HAP-1 (cell line): ENCODE results near the gene ERO1B.
A peak's percentile ranks its signal among the peaks of the same experiment; 100 is the strongest.
"Not testable (repeated sequence)": the region's sequence is repeated elsewhere in the genome, so short reads cannot be mapped to it uniquely, and the experiment has no call there.

ENCODE experiments used
- DNase-seq, 2 experiments: peaks; one replicate each; pipeline ENCODE4 v3.0.0-alpha.2; 2016 to 2020; ENCODE audit warnings: low spot score in 2 of 2
- H3K27me3 ChIP-seq: fragments of 250-450 bp; sonication (Bioruptor Pico); 2 replicates; pipeline ENCODE4 v1.5.1; 2020; ENCODE audit warnings: low read depth, mild to moderate bottlenecking, moderate library complexity
- H3K36me3 ChIP-seq: fragments of 250-450 bp; sonication (Bioruptor Pico); replicated peaks from 2 replicates; pipeline ENCODE4 v1.5.1; 2020; ENCODE audit warnings: mild to moderate bottlenecking
- H3K4me1 ChIP-seq: fragments of 250-450 bp; sonication (Bioruptor Pico); 2 replicates; pipeline ENCODE4 v1.5.1; 2020; ENCODE audit warnings: mild to moderate bottlenecking
- H3K4me3 ChIP-seq: fragments of 250-450 bp; sonication (Bioruptor Pico); 2 replicates; pipeline ENCODE4 v1.5.1; 2020; ENCODE audit warnings: mild to moderate bottlenecking, moderate library complexity
- H3K9me3 ChIP-seq: fragments of 250-450 bp; sonication (Bioruptor Pico); 2 replicates; pipeline ENCODE4 v1.5.1; 2020; ENCODE audit warnings: mild to moderate bottlenecking, moderate library complexity
- in situ Hi-C: fragments of 300-500 bp; cut with MboI; formaldehyde crosslinking; loops from 3 replicates; pipeline ENCODE4 v1.14.3; 2020; ENCODE audit warnings: low sequenced_read_pairs, inconsistent platforms, mixed read lengths

The ERO1B gene

DNA sequence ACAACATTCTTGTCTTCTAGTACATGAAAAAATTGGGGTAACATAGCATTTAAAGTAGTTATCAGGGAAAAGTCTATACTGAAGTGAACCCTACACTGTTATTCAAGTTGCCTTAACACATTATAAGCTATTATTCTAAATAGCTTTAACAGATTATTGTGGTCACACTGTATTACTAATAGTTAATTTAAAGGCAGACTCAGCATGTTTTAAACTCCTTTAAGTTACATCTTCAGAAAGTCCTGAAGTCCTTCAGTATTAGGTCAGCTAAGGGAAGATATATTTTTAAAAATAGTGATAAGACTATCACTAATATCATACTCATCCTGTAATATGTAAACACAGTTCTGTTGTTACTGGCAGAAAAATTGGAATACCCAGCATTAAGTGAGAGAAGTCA is 72.0 kb downstream of the ERO1B start:
- no peak for DNase-seq
- in situ Hi-C loops: no loop called here
- H3K36me3 ChIP-seq: no peaks in the 10 kb centered on the region
- no peaks in the 10 kb centered on the region for H3K27me3 ChIP-seq
- H3K4me1 ChIP-seq: no peaks in the 10 kb centered on the region
- H3K4me3 ChIP-seq: no peak overlapping the region
- H3K9me3 ChIP-seq: no peaks in the 10 kb centered on the region

DNA sequence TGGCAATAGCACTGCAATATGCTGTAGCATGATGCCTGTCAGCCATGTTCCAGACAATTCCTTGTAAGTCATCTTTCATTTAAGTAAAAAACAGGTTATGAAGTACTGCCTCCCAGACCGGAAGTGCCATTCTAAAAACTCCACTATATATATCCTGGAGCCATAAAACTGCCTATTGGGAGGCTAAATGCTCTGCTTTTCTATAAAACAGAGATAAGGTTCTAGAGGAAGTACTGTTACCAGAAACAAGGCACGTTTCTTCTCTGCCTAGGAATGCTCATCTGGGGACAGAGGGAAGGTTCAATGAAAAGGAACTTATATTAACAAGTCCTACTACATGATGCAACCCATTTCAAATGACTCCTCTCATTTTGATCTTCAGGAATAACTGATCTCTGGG is 72.6 kb downstream of the ERO1B start:
- H3K4me1 ChIP-seq: no peaks in the 10 kb centered on the region
- DNase-seq: no peak
- H3K4me3 ChIP-seq: no peak overlapping the region
- no peaks in the 10 kb centered on the region for H3K36me3 ChIP-seq
- in situ Hi-C loops: no loop called here
- H3K9me3 ChIP-seq: no peaks in the 10 kb centered on the region
- no peaks in the 10 kb centered on the region for H3K27me3 ChIP-seq

DNA sequence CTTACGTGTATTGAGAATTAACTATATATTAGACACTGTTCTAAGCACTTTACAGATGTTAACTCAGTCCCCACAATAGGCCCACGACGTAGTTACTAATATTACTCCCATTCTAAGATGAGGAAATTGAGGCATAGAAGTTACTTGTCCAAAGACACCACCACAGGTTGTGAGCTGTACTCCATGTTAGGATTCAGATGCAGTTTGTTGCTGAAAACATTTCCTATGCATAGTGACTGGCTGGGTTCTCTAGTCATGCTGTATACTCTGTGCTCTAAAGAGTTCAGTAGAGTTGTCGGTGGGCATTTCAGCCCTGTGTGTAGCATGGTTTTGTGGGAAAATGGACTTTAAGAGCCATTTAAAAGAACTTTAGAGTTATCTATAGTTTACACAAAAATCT is 74.2 kb downstream of the ERO1B start:
- in situ Hi-C loops: no loop called here
- Histone ChIP-seq H3K9me3 (no peaks in the 10 kb centered on the region), H3K4me3 (no peak overlapping the region), H3K27me3 (no peaks in the 10 kb centered on the region), H3K4me1 (no peaks in the 10 kb centered on the region), H3K36me3 (no peaks in the 10 kb centered on the region)
- DNase-seq: no peak

DNA sequence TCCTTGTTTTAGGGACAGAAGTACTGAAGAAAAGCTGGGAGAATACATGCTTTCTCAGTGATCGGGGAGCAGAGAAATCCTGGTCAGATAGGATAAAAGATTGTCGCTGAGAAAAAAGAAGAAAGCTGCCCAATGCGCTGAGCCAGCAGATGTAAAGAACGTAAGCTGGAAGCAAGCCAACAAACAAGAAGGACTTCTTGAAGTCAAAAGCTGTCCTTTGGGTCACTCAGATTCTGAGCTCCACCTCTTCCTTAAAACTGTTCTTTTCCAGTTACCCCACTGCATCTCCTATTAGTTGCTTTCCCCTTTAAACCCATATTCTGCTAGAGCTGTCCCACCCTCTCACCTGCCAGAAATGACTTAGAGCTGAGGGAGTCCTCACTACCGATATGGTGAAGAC is 74.6 kb downstream of the ERO1B start:
- in situ Hi-C loops: no loop called here
- Histone ChIP-seq H3K4me3 (no peak overlapping the region), H3K9me3 (no peaks in the 10 kb centered on the region), H3K27me3 (no peaks in the 10 kb centered on the region), H3K4me1 (no peaks in the 10 kb centered on the region), H3K36me3 (no peaks in the 10 kb centered on the region)
- DNase-seq: no peak

DNA sequence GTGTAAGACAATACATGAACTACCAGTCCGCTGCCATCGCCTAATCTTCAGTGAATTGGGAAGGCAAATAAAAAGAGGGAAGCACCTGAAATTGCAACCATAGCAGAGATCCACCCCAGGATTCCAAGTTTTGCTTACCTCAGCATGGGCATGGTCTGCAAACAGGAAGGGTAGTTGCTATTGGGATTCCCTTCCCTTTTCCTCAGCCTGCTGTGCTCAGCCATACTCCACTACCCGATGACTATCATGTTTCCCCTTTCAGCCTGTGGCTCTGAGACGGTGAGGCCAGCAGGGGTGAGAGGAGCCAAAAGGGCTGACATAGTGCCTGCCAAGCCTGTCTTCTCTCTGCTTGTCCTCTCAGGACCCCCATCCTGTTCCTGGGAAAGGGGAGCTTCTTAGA is 75.2 kb downstream of the ERO1B start:
- Histone ChIP-seq H3K4me1 (no peaks in the 10 kb centered on the region), H3K9me3 (no peaks in the 10 kb centered on the region), H3K27me3 (no peaks in the 10 kb centered on the region), H3K36me3 (no peaks in the 10 kb centered on the region), H3K4me3 (no peak overlapping the region)
- no peak for DNase-seq
- in situ Hi-C loops: no loop called here

DNA sequence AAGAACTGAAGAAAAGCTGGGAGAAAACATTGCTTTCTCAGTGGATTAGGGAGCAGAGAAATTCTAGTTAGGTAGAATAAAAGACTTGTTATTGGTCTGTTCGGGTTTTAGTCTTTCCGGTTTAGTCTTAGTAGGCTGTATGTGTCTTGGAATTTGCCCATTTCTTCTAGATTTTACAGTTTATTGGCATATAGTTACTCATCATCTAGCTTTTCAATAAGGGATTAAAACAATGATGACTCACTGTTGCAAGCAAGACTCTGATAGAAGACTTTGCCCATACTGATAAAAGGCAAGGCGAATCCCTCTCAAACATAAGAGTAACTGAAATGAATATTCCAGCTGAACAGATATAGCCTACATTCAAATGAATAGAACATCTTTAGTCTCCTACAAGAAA is 77.1 kb downstream of the ERO1B start:
- in situ Hi-C loops: no loop called here
- no peaks in the 10 kb centered on the region for H3K36me3 ChIP-seq
- DNase-seq: no peak
- H3K27me3 ChIP-seq: no peaks in the 10 kb centered on the region
- H3K9me3 ChIP-seq: 0 out of 2 replicates have a peak, but pooled peaks cover 2% of the 10 kb centered on the region
- H3K4me1 ChIP-seq: no peaks in the 10 kb centered on the region
- H3K4me3 ChIP-seq: no peak overlapping the region

DNA sequence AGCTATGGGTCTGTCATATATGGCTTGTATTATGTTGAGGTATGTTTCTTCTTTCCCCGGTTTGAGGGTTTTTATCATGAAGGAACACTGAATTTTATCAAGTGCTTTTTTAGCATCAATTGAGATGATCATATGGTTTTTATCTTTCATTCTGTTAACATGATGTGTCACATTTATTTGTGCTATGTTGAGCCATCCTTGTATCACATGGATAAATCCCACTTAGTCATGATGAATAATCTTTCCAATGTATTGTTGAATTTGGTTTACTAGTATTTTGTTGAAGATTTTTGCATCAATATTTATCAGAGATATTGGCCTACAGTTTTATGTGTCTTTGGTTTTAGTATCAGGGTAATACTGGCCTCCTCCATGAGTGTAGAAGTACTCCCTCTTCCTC is 77.7 kb downstream of the ERO1B start:
- no peak for DNase-seq
- H3K4me1 ChIP-seq: no peaks in the 10 kb centered on the region
- in situ Hi-C loops: no loop called here
- 0 out of 2 replicates have a peak, but pooled peaks cover 2% of the 10 kb centered on the region for H3K9me3 ChIP-seq
- no peaks in the 10 kb centered on the region for H3K27me3 ChIP-seq
- no peak overlapping the region for H3K4me3 ChIP-seq
- no peaks in the 10 kb centered on the region for H3K36me3 ChIP-seq

DNA sequence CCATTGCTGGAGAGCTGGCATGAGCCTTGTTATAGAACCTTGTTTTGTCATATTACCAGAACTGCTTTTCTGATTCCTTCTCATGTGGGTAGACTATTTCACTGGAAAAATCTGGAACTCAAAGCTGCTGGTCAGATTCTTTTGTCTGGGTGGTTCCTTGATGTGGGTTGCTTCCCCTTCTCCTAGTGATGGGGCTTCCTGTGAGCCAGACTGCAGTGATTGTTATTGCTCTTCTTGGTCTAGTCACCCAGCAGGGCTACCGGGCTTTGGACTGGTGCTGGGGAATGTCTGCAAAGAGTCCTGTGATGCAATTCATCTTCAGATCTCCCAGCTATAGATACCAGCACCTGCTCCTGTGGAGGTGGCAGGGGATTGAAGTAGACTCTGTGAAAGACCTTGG is 80.0 kb downstream of the ERO1B start:
- H3K9me3 ChIP-seq: 0 out of 2 replicates have a peak, but pooled peaks cover 2% of the 10 kb centered on the region
- H3K4me1 ChIP-seq: no peaks in the 10 kb centered on the region
- no peak for DNase-seq
- H3K4me3 ChIP-seq: no peak overlapping the region
- no peaks in the 10 kb centered on the region for H3K27me3 ChIP-seq
- in situ Hi-C loops: no loop called here
- no peaks in the 10 kb centered on the region; the same call in 1 of the 2 replicates for H3K36me3 ChIP-seq

DNA sequence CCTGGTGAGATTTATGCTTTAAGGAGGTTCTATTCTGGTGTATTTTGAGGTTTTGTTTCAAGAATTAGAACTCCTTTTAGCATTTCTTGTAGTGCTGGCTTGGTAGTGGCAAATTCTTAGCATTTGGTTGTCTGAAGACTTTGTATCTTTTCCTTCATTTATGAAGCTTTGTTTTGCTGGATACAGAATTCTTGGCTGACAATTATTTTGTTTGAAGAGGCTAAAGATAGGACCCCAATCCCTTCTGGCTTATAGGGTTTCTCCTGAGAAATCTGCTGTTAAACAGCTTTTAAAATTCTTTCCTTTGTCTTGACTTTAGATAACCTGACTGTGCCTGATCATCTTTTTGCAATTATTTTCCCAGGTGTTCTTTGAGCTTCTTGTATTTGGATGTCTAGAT is 80.8 kb downstream of the ERO1B start:
- DNase-seq: no peak
- in situ Hi-C loops: no loop called here
- H3K9me3 ChIP-seq: 0 out of 2 replicates have a peak, but pooled peaks cover 2% of the 10 kb centered on the region
- no peaks in the 10 kb centered on the region for H3K27me3 ChIP-seq
- H3K4me3 ChIP-seq: no peak overlapping the region
- H3K4me1 ChIP-seq: no peaks in the 10 kb centered on the region
- H3K36me3 ChIP-seq: no peaks in the 10 kb centered on the region; the same call in 1 of the 2 replicates

DNA sequence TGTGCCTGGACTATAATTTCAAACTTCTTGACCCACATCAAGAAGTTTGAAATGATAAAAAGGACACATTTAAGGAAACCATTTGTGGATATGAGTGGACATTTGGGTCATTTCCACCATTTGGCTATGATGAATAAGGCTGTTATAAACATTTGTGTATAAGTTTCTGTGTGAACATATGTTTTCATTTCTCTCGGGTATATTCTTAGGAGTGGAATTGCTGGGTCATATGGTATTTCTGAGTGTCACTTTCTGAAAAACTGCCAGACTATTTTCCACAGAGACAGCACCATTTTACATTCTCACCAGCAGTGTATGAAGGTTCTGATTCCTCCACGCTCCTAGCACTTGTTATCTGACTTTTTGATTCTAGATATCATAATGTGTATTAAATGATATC is 88.6 kb downstream of the ERO1B start:
- in situ Hi-C loops: no loop called here
- no peak overlapping the region for H3K4me3 ChIP-seq
- H3K36me3 ChIP-seq: no peaks in the 10 kb centered on the region; the same call in 1 of the 2 replicates
- no peak for DNase-seq
- H3K27me3 ChIP-seq: no peaks in the 10 kb centered on the region
- no peaks in the 10 kb centered on the region for H3K4me1 ChIP-seq
- no peaks in the 10 kb centered on the region for H3K9me3 ChIP-seq

DNA sequence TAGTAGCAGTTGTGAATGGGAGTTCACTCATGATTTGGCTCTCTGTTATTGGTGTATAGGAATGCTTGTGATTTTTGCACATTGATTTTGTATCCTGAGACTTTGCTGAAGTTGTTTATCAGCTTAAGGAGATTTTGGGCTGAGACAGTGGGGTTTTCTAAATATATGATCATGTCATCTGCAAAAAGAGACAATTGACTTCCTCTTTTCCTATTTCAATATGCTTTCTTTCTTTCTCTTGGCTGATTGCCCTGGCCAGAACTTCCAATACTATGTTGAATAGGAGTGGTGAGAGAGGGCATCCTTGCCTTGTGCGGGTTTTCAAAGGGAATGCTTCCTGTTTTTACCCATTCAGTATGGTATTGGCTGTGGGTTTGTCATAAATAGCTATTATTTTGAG is 93.7 kb downstream of the ERO1B start:
- in situ Hi-C loops, H3K4me1 ChIP-seq, DNase-seq, H3K4me3 ChIP-seq, H3K9me3 ChIP-seq, H3K27me3 ChIP-seq, H3K36me3 ChIP-seq: not testable (repeated sequence)

DNA sequence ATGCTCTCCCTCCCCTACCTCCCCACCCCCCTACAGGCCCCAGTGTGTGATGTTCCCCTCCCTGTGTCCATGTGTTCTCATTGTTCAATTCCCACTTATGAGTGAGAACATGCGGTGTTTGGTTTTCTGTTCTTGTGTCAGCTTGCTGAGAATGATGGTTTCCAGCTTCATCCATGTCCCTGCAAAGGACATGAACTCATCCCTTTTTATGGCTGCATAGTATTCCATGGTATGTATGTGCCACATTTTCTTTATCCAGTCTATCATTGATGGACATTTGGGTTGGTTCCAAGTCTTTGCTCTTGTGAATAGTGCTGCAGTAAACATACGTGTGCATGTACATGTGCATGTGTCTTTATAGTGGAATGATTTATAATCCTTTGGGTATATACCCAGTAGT is 95.3 kb downstream of the ERO1B start:
- H3K27me3 ChIP-seq, in situ Hi-C loops, H3K36me3 ChIP-seq, DNase-seq, H3K4me1 ChIP-seq, H3K9me3 ChIP-seq, H3K4me3 ChIP-seq: not testable (repeated sequence)

DNA sequence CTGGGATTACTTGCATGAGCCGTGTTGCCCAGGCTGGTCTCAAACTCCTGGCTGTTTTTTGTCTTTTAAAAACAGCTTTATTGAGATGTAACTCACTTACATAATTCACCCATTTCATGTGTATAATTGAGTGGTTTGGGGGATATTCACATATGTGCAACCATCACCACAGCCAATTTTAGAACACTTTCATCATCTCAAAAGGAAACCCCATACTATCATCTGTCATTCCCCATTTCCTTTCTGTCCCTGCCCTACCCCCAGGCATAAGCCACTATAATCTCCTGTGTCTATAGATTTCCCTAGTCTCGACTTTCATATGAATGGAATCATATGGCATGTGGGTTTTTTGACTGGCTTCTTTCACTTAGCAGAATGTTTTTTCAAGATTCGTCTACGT is 96.1 kb downstream of the ERO1B start:
- Histone ChIP-seq H3K27me3 (no peaks in the 10 kb centered on the region), H3K9me3 (no peaks in the 10 kb centered on the region), H3K36me3 (0 out of 2 replicates have a peak, but pooled peaks cover 2% of the 10 kb centered on the region), H3K4me1 (no peaks in the 10 kb centered on the region), H3K4me3 (no peak overlapping the region)
- in situ Hi-C loops: no loop called here
- peak in 1 of 2 experiments; percentile 22 for DNase-seq

DNA sequence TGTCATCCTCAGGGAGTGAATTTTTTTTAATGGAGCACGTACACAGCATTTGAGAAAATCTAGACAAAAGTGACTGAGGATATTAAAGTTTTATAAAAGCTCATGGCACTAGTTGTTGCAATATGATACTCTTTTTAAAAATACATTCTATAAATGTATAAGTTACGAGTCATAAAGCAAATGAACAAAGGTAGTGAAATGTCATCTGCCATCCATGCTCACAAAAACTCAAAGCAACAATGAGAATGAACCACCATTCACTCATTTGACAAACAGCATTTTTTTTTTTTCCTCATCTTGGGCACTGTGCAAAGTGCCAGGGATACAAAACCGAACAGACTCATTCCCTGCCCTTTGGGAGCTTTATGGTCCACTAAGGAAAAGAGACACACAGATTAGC is 100.7 kb downstream of the ERO1B start:
- Histone ChIP-seq H3K27me3 (no peaks in the 10 kb centered on the region), H3K4me3 (no peak overlapping the region), H3K9me3 (no peaks in the 10 kb centered on the region), H3K36me3 (no peaks in the 10 kb centered on the region), H3K4me1 (no peaks in the 10 kb centered on the region)
- in situ Hi-C loops: no loop called here
- DNase-seq: no peak

DNA sequence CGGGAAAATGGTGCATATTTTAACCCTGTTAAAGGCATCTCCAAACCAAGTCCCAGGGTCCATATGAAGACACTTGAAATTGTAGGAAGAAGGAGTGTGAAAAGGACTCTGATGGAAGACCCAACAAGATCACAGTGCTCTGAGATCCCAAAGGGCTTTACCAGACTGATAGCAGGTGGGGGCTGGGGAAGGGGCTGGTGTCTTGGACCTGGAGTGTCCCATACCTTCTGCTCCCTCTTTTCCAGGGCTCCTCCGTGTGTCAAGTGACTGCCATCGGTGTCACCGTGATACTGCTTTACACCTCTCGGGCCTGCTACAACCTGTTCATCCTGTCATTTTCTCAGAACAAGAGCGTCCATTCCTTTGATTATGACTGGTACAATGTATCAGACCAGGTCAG is 102.1 kb downstream of the ERO1B start:
- H3K4me3 ChIP-seq: no peak overlapping the region
- no peaks in the 10 kb centered on the region for H3K4me1 ChIP-seq
- H3K36me3 ChIP-seq: no peaks in the 10 kb centered on the region
- in situ Hi-C loops: no loop called here
- no peaks in the 10 kb centered on the region for H3K27me3 ChIP-seq
- no peak for DNase-seq
- H3K9me3 ChIP-seq: no peaks in the 10 kb centered on the region
